NK-92 (cell line): ENCODE data around the gene MCF2L.

ENCODE experiments used
- DNase-seq: peaks from one replicate; lab custom pipeline; 2025; ENCODE audit not compliant: unreplicated experiment; lab: John Stamatoyannopoulos, UW

The MCF2L gene

DNA sequence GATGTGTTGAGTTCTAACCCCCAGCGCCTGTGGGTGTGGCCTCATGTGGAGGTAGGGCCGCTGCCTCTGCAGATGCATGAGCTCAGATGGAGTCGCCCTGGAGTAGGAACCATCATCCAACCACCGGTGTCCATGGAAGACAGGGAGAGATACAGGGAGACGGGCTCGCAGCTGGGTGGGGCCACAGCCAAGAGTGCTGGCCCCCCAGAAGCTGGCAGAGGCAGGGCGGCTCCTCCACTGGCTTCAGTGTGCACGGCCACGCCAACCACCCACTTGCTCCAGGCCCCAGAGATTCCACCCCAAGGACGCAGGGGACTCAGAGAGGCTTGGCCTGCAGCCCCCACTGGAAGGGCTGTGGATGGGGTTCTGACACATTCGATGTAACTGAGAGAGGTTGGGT, 5.4 kb upstream of the MCF2L start:
- no peak for DNase-seq

DNA sequence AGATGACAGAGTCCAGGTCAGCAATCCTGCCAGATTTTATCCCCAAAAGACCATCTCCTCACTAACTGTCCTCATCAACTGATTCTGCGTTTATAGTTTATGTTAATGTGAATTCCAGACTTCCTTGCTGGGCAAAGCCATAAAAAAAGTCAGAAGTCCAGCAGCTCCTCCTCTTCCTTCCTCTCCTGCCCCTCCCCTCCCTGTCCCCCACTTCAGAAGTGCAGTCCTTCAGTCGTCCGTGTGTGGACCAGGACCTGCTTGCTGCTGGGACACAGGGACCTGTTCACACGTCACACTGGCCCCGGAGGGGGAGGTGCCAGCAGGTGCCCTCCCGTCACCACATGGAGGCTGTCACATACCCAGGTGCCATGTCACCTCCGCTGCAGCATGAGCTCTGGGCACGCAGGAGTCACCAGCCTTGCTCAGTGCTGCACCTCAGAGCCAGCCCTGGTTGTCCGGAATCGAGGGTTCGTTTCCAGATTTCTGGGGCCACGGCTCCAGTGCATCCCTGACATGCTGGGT, 4.0 kb upstream of the MCF2L start:
- no peak for DNase-seq

DNA sequence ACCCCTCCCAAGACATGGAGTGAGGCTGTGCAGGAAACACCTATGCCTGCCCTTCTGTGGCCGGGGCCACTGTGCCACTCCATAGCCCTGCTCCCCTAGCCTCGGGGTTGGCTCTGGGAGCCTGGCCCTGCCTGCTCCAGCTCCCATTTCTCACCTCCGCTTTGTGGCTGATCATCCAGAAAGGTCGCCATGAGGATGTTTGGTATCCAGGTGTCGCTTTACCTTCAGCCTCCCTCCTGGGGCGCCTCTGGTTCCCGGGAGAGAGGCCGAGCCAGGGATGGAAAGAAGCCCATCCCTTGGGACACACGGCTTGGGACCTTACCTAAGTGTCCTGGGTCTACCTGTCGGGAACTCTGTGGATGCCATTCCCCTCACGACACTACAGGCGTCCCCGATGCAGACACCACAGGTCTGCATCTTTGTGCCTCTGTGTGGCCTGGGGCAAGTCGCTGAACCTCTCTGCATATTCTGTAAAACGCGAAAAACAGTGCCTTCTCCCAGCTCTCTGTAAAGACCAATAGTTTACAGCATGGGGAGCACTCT, 3.4 kb upstream of the MCF2L start:
- no peak for DNase-seq

DNA sequence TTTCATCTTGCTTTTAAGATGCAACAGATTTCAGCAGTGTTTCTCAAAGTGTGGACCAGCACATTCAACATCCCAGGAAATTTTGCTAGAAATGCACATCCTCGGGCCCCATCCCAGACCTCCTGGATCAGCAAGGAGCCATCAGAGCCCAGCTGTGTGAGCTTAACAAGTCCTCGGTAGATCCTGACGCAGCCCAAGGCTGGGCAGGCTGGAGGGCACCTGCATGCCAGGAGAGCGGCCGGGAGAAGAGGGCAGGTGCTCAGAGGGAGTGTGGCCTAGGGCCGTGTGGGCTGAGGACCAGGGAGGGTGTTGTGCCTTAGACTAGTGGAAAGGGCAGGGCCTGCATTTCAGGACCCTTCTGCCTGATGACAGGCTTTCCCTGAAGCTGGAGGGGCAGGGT, 2.2 kb upstream of the MCF2L start:
- DNase-seq = no peak

DNA sequence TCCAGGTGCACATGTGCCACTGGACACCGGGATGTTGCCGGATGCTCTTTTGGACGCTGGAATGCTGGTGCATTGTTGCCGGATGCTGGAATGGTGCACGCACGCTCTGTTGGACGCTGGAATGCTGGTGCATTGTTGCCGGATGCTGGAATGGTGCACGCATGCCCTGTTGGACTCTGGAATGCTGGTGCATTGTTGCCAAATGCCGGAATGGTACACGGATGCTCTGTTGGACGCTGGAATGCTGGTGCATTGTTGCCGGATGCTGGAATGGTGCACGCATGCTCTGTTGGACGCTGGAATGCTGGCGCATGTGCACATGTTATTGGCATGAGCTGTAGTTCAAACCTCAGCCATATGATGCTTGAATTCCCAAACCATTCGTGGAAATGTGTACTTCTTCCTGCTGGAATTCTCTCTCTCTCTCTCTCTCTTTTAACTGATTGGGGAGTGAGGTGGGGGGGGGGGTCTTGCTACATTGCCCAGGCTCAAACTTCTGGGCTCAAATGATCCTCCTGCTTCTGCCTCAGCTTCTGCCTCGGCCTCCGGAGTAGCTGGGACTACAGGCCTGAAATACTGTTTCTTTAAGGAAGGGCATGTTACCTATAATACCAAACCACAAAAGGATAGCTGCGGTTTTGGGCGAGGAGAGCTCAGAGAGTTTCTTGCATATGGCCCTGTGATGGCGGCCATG, 1.2 kb upstream of the MCF2L start:
- no peak for DNase-seq

DNA sequence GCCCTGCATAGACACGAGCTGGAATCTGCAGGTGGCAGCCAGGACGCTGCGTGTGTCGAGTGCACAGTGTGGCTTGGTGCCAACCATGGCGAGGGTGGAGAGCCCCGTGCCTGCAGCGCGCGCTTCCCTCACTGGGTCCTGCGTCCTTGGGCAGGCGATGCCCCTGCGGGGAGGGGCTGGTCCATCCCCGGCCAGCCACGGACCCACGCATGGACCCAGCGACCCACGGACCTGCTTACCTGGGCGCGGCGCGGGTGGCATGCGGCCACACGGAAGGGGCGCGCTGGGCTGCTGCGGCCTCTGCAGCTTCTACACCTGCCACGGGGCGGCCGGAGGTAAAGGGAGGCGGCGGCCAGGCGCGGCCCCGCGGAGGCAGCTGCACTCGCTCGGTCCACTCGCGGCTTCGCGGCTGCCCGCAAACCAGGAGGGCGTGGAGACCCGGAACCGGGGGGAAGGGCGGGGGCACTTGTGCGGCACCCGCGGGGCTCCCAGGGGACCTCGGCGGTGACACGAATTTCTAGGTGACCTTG, 569 bp upstream of the MCF2L start:
- DNase-seq = no peak

DNA sequence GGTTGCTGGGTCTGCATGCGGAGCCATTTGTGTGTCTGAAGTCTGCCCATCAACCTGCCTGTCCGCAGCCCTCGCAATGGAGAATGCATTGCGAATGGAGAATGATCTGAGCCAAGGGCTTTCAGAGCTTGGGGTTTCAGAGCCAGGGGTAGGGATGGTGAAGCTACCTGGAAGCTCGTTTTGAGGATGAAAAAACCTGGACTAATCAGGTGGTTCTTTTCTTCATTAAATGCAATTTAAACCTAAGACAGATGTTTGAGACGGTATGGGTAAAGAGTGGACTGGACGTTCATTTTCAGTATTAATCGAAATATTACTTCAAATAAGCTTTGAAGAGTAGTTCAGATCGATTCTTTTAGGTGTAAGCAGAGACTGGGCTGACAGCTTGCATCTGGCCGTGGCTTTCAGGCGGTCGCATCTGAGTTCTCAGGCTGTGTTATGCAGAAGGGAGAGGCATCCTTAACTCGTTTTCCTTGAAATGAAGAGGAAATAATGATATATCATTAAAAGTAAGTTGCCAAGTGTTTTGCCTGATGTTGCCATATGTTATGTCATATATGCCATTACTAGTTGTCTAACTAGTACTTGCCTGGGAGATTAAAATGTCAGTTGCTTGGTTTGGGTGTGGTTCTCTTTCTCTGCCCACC, 801 bp downstream of the MCF2L start:
- DNase-seq = no peak

DNA sequence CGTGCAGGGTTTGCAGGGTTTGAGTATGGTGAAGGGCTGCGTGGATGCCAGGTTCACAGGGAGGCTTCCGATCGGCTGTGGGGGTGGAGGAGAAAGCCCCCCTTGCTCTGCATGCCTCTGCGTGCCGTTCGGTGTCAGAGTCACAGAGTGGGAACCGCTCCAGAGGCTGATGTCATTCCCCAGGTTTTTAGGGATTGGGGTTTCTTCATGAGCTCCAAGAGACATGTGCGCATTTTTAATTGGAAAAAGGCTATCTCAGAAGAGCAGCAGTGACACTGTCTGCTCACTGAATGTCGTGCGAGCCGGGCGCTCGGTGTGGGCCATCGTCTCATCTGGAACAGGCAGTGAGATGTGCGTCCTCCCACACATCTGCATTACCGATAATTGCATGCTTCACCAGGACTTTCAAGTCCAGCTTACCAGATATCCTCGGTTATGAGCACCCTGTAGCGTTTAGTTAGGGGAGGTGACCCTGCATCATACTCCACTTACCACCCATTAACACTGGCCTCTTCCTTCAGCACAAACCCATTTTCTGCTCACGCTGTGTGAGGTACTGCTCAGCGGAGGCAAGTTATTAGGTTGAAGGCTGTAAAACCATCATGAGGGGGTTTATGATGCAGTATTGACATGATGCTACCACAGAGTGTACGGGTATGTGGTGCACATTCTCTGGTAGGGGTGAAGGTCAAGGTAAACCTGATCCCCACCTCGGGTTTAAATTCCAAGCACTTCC, 1.7 kb downstream of the MCF2L start:
- DNase-seq = no peak

DNA sequence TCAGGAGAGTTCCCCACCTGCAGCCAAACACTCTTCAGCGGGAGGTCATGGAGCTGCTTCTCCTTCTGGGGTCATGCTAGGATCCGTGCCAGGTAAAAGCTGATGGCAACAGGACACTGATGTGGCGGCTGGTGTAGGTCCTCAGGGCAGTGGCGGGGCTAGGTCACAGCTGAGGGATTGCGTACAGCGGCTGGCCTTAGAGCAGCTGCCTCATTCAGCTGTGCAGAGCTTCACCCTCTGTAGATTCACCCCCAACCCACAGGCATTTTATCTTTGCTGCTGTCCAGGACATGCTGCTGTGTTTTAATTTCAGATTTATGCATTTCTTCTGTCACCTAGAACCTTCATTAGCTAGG, 2.3 kb downstream of the MCF2L start:
- no peak for DNase-seq

DNA sequence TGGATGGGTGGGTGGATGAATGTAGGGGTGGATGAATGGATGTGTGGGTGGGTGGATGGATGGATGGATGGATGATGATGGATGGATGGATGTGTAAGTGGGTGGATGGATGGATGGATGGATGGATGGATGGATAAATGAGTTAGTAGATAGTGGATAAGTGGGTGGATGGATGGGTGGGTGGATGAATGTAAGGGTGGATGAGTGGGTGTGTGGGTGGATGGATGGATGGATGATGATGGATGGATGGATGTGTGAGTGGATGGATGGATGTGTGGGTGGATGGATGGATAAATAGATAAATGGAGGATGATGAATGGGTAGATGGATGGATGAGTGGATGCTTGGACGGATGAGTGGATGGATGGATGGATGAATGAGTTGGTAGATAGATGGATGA, 3.2 kb downstream of the MCF2L start:
- no peak for DNase-seq

DNA sequence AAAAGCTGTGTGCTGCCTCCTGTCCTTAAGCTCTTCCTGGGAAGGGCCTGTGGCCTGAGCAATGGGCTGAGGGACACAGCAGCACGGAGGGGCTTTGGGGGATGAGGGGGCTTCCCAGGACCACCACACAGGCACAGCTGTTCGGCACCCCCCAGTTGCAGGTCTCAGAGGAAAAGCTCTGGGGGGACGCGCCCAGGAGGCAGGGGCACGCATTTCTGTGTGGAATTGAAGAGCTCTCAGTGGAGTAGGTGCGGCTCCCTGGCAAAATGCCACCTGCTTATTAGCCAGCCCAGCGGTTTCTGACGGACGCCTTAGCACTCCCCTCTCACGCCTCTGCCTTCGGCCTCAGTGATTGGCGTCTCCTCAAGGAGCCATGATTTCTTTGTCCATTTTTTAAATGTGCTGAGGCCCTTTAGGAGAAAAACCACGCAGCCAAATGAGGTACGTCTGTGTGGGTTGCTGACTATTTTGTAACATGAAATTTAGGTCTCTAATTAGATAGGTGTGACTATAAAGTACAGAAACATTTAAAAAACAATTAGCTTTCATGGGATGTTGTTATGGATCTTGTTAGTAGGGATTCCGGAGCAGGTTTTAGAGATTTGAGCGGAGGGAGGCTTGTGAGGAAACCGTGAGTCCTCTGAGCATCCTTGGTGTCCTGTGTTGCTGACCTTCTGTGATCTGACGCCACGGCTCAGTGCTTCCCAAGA, 4.0 kb downstream of the MCF2L start:
- DNase-seq = no peak

DNA sequence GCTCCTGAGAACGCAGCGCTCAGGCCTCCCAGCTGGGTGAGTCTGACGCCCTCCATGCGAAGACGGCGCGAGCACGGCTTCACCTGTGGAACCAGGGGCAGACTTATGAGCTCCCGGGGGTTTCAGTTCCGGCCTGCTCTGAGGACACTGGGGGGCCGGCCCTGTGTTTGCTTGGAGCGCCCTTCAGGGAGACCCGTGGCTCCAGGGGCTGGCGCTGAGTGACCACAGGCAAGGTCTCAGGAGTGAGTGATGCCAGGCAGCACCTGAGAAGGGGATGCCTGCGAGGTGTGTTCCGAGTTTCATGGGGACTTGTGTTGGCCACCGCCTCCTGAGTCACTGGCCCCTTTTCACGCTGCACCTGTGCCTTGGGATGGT, 4.5 kb downstream of the MCF2L start:
- no peak for DNase-seq

DNA sequence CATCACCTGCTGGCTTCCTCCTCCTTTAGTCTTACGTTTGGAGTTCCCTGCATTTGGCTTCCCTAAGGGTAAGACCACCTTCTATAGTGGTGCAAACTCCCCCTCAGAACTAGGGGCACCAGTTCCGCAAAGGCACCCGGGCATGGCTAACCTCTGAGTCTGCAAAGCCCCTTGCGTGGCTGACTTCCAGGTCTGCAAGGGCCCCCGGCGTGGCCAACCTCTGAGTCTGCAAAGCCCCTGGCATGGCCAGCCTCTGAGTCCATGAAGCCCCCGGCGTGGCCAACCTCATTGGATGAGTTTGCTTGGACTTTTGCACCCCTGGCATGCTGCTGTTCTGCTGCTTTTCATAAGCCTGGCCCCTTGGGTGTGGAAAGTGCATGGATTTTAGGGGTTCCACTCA, 5.1 kb downstream of the MCF2L start:
- no peak for DNase-seq

DNA sequence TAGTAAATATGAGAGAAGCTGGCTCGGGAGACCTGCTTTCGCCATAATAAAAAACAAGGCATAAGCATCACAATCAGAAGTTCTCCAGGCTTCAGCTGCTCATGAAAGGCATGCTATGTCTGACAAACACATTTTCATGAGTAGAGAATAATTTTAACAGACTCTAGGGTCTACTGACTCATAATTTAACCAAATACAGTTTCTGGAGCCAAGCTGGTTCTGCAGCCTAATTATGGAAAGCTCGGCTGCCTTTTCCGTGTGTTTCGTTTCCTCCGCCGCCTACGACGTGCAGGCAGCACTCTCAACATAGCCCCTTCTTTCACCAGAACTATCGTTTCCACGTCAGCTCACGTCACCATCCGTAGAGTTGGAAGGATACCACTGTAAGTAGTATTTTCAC, 5.7 kb downstream of the MCF2L start:
- DNase-seq = no peak

DNA sequence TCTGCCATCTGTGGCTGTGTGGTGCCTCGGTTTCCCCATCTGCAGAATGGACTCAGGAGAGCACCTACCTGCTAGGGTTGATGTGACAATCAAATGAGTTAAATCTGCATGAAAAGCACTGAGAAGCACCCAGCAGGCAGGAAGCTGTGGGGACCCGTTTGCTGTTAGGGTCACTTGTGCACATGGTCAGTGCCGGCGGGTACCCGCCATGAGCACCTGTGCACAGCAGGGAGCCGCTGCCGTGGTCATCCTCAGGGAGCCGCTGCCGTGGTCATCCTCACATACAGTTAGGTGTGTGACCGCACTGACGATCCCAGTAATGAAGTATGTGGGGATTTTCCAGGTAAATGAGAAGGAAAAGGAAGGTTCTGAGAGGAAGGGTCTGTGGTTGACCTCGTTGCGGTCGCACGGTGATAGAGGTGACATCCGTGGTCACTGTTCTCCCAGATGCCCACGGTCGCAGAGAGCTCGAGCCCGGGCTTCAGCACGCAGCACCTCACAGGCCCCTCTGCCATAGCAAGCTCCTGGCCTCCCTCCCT, 6.5 kb downstream of the MCF2L start:
- DNase-seq = no peak

DNA sequence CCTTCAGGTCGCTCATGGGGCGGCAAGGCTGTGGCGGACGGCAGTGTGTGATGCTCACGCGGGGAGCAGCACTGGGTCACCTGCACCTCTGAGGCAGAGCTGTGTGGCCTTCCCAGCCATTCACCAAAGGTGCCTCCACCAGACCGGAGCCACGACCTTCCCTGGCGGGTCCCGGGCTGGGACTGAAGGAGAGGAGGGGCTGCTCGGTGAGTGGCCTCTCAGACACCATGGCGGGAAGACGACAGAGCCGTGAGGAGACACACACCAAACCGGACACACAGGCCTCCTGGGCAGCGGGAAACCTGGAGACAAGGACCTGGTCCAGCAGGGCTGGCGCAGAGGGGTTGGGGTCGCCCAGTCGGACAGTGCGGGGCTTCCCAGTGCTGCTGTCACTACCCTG, 7.5 kb downstream of the MCF2L start:
- no peak for DNase-seq

DNA sequence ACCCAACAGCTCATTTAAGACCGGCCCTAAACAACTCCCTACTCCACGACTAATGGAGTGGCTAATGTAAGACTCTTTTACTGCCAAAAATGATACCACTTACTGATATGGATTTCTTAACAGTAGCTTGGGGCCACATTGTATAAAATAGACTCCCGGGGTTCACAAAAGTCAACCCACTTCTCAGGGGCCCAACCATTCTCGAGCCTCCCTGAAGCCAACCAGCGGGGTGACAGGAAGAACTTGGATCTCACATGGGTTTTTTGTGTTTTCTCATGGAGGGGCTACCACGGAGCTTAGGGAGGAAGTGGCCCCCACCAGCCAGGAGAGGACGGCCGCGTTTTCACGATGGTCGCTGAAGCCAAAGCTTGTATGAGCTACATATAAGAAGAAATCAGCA, 8.1 kb downstream of the MCF2L start:
- DNase-seq = no peak

DNA sequence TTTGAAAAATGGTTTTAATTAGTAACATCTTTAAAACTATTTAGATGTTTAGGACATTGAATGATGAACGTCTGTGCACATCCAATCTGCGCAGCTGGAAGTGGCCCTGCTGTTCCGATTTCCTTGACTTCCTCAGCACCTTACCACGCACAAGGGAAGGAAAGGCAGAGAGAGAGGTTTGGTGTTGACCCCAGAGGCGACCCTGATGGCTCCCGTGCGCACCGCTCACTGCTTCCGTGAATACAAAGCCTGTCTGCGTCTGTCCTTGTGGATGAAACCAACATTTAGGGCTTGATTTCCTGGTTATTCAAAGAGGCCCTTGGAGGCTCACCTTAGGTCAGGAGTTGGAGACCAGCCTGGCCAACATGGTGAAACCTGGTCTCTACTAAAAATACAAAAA, 8.5 kb downstream of the MCF2L start:
- no peak for DNase-seq

DNA sequence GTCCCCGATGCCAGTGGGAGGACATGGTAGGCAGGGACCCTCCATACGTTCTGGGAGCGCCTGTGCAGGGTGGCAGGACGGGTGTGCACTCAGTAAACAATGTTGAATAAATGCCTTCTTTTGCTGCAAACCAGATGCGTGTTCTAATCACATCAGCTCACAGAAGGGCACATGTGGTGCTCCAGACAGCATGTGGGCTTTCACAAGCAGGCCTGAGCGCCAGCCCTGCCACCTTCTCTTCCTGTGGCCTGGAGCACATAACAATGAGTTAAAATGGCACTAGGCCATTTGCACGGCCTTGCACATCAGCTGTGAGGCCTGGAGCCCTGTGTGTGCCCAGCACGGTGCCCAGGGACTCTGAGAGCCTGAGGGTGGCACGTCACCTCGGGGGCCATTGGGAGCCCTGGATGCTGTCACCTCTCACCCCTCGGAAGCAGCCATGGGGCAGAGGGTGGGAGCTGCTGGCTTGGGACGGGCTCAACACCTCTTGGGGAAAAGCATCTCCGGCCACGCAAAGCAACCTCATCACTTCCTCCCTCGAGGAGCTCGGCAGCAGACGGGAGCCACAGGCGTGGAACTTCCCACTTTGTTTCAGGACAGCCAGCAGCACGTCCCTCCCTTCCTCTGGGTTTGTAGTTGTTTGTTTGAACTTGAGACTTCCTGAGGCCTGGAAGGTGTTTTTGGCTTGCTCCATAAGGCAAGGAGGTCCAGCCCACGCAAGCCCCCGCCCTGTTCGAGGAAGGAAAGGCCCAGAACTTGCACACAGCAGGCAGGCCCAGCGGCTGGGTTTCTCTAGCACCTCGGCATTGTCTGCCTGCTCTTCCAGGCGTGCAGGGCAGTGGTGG, 9.8 kb downstream of the MCF2L start:
- no peak for DNase-seq

DNA sequence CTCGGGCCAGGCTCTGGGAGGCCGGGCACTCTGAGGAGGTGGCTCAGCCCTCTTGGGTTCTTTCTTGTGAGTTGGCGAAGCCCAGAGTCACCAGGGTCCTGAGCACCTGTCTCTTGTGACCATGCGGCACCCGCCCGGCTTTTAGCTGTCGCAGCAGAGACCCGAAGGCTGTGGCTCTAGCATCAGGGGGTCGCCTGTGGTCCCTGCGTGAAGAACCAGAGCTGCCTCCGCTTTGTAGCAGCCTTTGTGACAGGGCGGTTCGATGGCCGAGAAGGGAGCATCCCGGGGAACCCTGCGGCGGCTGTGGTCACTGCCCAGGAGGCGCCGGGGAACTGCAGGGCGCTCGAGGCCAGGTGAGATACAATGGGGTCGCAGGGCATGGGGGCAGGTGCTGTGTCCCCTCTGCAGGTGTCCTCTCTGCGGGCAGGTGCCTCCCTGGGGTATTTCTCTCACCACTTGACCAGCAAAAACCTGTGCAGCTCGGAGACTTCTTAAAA, 10.4 kb downstream of the MCF2L start:
- no peak for DNase-seq
